SK-N-SH treated with all-trans-retinoic acid at 6 μM for 48 hours (cell line): ENCODE data around the gene RAPSN.

Experiments used
- ATAC-seq: fragments of 200-7000 bp; cut with Tn5 transposase; 3 replicates; pipeline ENCODE4 v1.9.1; 2020; ENCODE audit warnings: mild to moderate bottlenecking, moderate library complexity
- ARNTL ChIP-seq: fragments of 450-650 bp; formaldehyde crosslinking; IDR thresholded peaks from 2 replicates; pipeline ENCODE4 v1.5.0; 2020; ENCODE audit warnings: low read depth, mild to moderate bottlenecking, moderate library complexity, borderline replicate concordance
- BACH2 ChIP-seq: fragments of 250-450 bp; sonication (Bioruptor Pico); IDR thresholded peaks from 2 replicates; pipeline ENCODE4 v1.9.0; 2021; ENCODE audit warnings: mild to moderate bottlenecking, borderline replicate concordance
- CREB5 ChIP-seq: fragments of 250-450 bp; sonication (Bioruptor Pico); IDR thresholded peaks from 2 replicates; pipeline ENCODE4 v1.5.1; 2020; ENCODE audit warnings: low read depth, mild to moderate bottlenecking, moderate library complexity
- CSDC2 ChIP-seq: fragments of 250-450 bp; sonication (Bioruptor Pico); IDR thresholded peaks from 2 replicates; pipeline ENCODE4 v1.5.0; 2020; ENCODE audit warnings: mild to moderate bottlenecking, moderate library complexity
- ESRRG ChIP-seq: fragments of 250-450 bp; sonication (Bioruptor Pico); IDR thresholded peaks from 2 replicates; pipeline ENCODE4 v1.6.1; 2021; ENCODE audit warnings: mild to moderate bottlenecking
- GLIS3 ChIP-seq: fragments of 250-450 bp; sonication (Bioruptor Pico); IDR thresholded peaks from 2 replicates; pipeline ENCODE4 v1.5.0; 2020; ENCODE audit warnings: mild to moderate bottlenecking, moderate library complexity
- ISL1 ChIP-seq: fragments of 250-450 bp; sonication (Bioruptor Pico); IDR thresholded peaks from 2 replicates; pipeline ENCODE4 v2.1.2; 2022; ENCODE audit warnings: mild to moderate bottlenecking, moderate library complexity
- OSR1 ChIP-seq: fragments of 250-450 bp; sonication (Bioruptor Pico); IDR thresholded peaks from 2 replicates; pipeline ENCODE4 v1.8.0; 2022; ENCODE audit warnings: moderate library complexity, mild to moderate bottlenecking, inconsistent platforms
- PATZ1 ChIP-seq: fragments of 250-450 bp; sonication (Bioruptor Pico); IDR thresholded peaks from 2 replicates; pipeline ENCODE4 v1.8.0; 2020; ENCODE audit warnings: mild to moderate bottlenecking, moderate library complexity, borderline replicate concordance
- PPARA ChIP-seq: fragments of 250-450 bp; sonication (Bioruptor Pico); IDR thresholded peaks from 2 replicates; pipeline ENCODE4 v1.5.0; 2020; ENCODE audit warnings: mild to moderate bottlenecking, borderline replicate concordance
- RARB ChIP-seq: fragments of 250-450 bp; sonication (Bioruptor Pico); IDR thresholded peaks from 2 replicates; pipeline ENCODE4 v1.8.0; 2021; ENCODE audit warnings: mild to moderate bottlenecking, moderate library complexity
- SNAI2 ChIP-seq: fragments of 250-450 bp; sonication (Bioruptor Pico); IDR thresholded peaks from 2 replicates; pipeline ENCODE4 v1.5.0; 2020; ENCODE audit warnings: mild to moderate bottlenecking, moderate library complexity
- TCF4 ChIP-seq: fragments of 250-450 bp; sonication (Bioruptor Pico); IDR thresholded peaks from 2 replicates; pipeline ENCODE4 v1.8.0; 2021; ENCODE audit warnings: mild to moderate bottlenecking, moderate library complexity, borderline replicate concordance
- TOX ChIP-seq: fragments of 250-450 bp; sonication (Bioruptor Pico); IDR thresholded peaks from 2 replicates; pipeline ENCODE4 v1.8.0; 2021; ENCODE audit warnings: mild to moderate bottlenecking, moderate library complexity, borderline replicate concordance
- TSHZ2 ChIP-seq: fragments of 250-450 bp; sonication (Bioruptor Pico); IDR thresholded peaks from 2 replicates; pipeline ENCODE4 v1.5.0; 2020; ENCODE audit warnings: mild to moderate bottlenecking, moderate library complexity
- ZC3H10 ChIP-seq: fragments of 250-450 bp; sonication (Bioruptor Pico); IDR thresholded peaks from 2 replicates; pipeline ENCODE4 v1.5.1; 2021; ENCODE audit warnings: mild to moderate bottlenecking, moderate library complexity
- ZFP3 ChIP-seq: fragments of 250-450 bp; sonication (Bioruptor Pico); IDR thresholded peaks from 2 replicates; pipeline ENCODE4 v1.5.0; 2020; ENCODE audit warnings: mild to moderate bottlenecking, moderate library complexity
- ZFP30 ChIP-seq: fragments of 450-650 bp; formaldehyde crosslinking; IDR thresholded peaks from 2 replicates; pipeline ENCODE4 v1.5.0; 2022; ENCODE audit warnings: mild to moderate bottlenecking, moderate library complexity
- ZNF565 ChIP-seq: fragments of 450-650 bp; formaldehyde crosslinking; conservative IDR thresholded peaks from 2 replicates; pipeline ENCODE4 v1.5.0; 2020; ENCODE audit warnings: low read depth, mild to moderate bottlenecking, moderate library complexity
- ZNF70 ChIP-seq: fragments of 450-650 bp; formaldehyde crosslinking; IDR thresholded peaks from 2 replicates; pipeline ENCODE4 v1.5.0; 2020; ENCODE audit warnings: mild to moderate bottlenecking, moderate library complexity
- ZNF8 ChIP-seq: fragments of 450-650 bp; formaldehyde crosslinking; IDR thresholded peaks from 2 replicates; pipeline ENCODE4 v1.5.0; 2020; ENCODE audit warnings: mild to moderate bottlenecking, moderate library complexity
- TF ChIP-seq, protein P1 (sequence below): fragments of 250-450 bp; sonication (Bioruptor Pico); IDR thresholded peaks from 2 replicates; pipeline ENCODE4 v1.5.1; 2021; ENCODE audit warnings: mild to moderate bottlenecking, moderate library complexity

Gene RAPSN

DNA sequence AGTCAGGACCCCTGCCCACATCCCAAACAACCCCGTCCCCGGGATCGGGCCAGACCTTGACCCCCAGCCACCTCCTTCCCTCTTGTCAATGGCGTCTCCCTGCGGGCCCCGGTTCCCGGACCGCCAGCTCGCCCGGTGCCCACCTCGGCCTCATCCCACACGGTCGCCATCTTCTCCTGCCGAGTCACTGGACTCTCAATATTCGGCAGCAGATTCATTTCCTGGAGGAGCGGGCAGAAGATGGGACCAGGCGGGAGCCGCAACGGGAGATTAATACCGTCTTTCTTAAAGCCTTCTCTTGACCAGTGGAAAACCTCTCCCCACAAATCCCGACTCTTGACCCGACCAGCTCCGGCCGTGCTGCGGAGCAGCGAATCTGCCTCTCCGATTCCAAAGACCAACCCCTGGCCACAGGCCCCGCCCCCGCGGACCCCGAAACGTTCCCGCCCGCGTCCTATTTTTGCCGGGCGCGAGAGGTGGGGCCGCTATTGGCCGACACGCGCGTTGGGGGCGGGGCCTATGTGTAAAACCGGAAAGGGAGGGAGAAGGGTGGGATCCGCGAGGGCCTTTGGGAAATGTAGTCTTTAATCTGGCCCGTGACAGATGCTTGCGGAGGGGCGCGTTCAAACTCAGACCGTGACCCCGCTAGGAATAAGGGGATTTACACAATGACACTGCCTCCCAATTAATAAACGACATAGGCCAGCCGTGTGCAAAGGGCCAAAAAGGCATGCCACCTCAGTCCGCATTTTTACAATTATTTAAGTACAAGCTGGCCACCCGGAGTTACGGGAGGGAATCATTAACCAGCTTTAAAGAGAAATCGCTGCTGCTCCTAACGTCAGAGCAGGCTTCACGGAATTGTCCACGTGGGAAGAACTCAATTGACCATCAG is 22.6 kb downstream of the RAPSN start, which contains the start of gene PSMC3:
Gene PSMC3 (minus strand): TSS at position 378 of the 895 bp plus-strand sequence. CDS start 160 bp downstream, at position 218.
- TF ChIP-seq ARNTL (CRISPR knock-in tag) (no peak), ZFP3 (no peak), PATZ1 (no peak), RARB (CRISPR knock-in tag) (no peak), GLIS3 (CRISPR knock-in tag) (no peak)
- TF ChIP-seq, all 23 proteins: peak for 0
- peak; percentile 95 for ATAC-seq

DNA sequence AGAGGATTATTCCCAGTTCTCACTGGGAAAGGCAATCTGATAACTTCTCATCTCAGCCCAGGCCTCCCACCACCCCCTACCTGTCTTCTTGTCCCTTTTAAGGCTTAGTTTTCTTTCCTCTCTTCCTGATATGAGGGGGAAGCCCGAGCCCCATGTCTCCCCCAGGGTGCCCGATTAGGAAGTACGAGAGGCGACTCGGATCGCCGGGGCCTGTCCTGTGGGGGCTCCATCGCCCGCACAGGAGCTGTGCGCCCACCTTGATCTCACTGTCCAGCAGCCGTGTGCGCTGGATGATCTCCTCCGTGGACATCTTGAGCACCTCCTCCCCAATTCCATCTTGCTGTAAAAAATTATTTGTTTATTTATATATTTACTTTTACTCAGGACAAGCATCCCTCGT is 23.3 kb downstream of the RAPSN start:
- TF ChIP-seq TSHZ2 (CRISPR knock-in tag) (no peak), ZFP30 (CRISPR knock-in tag) (no peak), ISL1 (CRISPR knock-in tag) (no peak), TOX (no peak), ZNF70 (no peak), SNAI2 (CRISPR knock-in tag) (no peak), ZC3H10 (CRISPR knock-in tag) (no peak), GLIS3 (CRISPR knock-in tag) (no peak), RARB (CRISPR knock-in tag) (no peak), CSDC2 (no peak), TCF4 (CRISPR knock-in tag) (no peak), ZFP3 (no peak), ZNF8 (CRISPR knock-in tag) (no peak), CREB5 (CRISPR knock-in tag) (no peak), BACH2 (CRISPR knock-in tag) (no peak), ZNF565 (CRISPR knock-in tag) (no peak), PPARA (CRISPR knock-in tag) (no peak), OSR1 (CRISPR knock-in tag) (no peak)
- TF ChIP-seq, protein P1, sequence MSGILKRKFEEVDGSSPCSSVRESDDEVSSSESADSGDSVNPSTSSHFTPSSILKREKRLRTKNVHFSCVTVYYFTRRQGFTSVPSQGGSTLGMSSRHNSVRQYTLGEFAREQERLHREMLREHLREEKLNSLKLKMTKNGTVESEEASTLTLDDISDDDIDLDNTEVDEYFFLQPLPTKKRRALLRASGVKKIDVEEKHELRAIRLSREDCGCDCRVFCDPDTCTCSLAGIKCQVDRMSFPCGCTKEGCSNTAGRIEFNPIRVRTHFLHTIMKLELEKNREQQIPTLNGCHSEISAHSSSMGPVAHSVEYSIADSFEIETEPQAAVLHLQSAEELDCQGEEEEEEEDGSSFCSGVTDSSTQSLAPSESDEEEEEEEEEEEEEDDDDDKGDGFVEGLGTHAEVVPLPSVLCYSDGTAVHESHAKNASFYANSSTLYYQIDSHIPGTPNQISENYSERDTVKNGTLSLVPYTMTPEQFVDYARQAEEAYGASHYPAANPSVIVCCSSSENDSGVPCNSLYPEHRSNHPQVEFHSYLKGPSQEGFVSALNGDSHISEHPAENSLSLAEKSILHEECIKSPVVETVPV = no peak
- ATAC-seq = no peak

DNA sequence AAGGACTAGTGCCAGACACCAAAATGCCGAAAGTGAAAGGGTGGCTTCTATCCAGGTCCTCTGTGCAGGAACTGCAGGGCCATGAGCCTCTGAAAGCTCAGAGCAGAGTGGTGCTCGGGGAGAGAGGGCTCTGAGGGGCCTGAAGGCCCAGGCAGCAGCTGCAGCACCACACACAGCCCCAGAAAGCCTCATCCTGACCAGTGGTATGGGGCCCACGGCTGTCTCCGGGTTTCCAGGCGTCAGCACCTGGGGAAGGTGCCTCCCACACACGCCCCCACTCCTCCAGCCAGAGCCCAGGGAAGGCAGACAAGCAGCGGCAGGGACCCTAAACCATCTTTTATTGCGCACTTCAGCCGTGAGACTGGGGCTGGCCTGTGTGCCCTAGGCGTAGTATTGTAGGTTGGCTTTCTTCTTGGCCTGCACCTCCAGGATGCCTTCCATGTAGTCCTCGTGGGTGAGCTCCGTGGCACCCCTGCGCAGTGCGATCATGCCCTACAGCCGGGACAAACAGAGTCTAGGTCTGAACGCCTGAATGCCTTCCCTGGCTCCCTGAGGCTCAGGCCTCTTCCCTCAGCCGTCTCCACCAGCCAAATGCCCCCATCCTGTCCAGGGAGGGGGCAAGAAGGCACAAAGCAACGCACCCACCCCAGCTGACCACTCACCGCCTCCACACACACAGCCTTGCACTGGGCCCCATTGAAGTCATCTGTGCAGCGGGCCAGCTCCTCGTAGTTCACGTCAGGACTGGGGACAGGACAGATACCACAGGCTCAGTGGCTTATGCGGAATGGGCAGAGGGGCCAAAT is 30.3 kb downstream of the RAPSN start:
- TF ChIP-seq CREB5 (CRISPR knock-in tag) (no peak), CSDC2 (no peak), PATZ1 (no peak), RARB (CRISPR knock-in tag) (no peak), ESRRG (CRISPR knock-in tag) (no peak), ARNTL (CRISPR knock-in tag) (no peak), TOX (no peak), ZFP3 (no peak), TCF4 (CRISPR knock-in tag) (no peak), SNAI2 (CRISPR knock-in tag) (no peak), ISL1 (CRISPR knock-in tag) (no peak)
- TF ChIP-seq, protein P1 = no peak
- TF ChIP-seq, all 23 proteins: peak for 0
- ATAC-seq = no peak
